ENCODE measurements around the gene OR1E1.

GRCh38 chr17:3415610-3416009 is 17.4 kb upstream of the OR1E1 start:
- no peak for TF ChIP-seq CTCF (IDR thresholded peaks at IDR 0.05)
- TF ChIP-seq POLR2A (IDR thresholded peaks at IDR 0.05), result no peak
- no peak for TF ChIP-seq POLR2AphosphoS5 (IDR thresholded peaks at IDR 0.05)

Measured in suprapubic skin (tissue), 4 donors.